ENCODE data around the gene IGF1.
"Not testable (repeated sequence)": the region's sequence is repeated elsewhere in the genome, so short reads cannot be mapped to it uniquely, and the experiment has no call there.

Gene IGF1

DNA sequence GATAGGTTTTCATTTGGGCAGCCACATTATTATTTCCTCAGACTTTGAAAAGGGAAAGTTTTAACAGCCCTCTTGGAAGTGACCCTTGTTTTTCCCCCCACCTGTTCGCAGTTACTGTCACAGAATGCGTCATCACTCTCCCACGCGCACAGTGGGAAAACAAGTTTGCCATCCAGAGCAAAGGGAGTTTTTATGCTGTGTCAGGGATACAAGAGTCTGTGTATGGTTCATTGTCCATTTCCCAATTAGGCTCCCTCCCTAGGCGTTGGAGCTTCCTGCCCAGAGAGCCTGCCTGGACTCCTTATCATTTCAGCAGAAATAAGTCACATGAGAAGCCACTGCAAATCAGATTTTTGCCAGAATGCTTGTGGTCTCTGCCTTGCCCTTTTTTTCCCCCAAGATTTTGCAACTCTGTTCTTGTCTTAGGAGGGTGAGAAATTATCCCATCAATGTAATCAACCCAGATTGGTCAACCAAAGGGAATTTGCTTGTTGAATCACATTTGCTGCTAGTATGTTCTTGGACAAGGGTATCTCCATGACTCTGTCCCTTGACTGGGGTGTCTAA, 104.1 kb downstream of the IGF1 start:
- no peak for DNase-seq

DNA sequence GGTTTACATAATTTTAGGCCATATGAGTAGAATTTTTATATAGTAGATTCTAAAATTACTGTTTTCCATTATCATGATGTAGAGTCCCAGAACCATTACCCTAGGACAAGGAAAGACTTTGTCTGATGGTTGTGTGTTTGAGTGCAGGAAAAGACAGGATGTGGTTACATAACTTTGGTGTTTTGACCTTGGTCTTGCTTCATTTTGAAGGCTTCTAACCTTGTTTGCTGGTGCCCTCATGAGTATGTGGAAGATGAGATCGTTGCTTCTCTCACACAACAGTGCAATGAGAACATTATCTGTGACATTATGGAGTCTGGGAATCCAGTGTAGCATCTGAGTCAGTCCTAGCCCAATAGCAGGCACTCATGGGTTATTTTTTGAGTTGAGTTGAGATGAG, 106.2 kb downstream of the IGF1 start:
- DNase-seq, result no peak

DNA sequence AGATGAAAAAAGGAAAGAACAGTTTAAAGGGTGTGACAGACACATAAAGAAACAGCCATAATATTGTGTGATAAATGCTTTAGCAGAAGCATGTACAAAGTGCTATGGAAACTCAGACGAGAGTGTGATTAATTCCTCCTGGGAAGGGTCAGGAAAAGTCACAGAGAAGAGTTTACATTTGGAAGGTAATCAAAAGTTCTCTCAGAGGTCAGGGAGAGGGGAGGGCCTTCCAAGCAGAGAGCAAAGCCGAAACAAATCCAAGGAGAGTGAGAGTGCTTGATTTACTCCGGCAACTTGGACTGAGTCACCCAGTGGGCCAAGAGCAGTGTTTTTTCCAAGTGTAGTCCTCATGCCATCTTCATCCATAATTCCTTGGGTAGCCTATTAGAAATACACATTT, 108.3 kb downstream of the IGF1 start:
- DNase-seq, result no peak

DNA sequence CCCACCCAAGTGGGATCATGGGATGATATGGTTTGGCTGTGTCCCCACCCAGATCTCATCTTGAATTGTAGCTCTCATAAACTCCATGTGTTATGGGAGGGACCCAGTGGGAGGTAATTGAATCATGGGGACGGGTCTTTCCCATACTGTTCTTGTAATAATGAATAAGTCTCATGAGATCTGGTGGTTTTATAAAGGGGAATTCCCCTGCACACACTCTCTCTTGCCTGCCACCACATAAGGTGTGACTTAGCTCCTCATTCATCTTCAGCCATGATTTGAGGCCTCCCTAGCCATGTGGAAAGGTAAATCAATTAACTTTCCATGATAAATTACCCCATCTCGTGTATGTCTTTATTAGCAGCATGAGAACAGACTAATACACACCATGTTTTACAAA, 109.2 kb downstream of the IGF1 start:
- DNase-seq, result no peak

DNA sequence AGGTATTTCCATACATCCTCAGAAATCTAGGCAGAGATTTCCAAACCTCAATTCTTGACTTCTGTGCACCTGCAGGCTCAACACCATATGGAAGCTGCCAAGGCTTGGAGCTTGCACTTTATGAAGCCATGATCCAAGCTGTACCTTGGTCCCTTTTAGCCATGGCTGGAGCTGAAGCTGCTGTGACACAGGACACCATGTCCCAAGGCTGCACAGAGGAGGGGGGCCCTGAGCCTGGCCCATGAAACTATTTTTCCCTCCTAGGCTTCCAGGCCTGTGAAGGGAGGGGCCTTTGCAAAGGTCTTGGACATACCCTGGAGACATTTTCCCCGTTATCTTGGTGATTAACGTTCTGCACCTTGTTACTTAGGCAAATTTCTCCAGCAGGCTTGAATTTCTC, 110.5 kb downstream of the IGF1 start:
- no peak for DNase-seq

DNA sequence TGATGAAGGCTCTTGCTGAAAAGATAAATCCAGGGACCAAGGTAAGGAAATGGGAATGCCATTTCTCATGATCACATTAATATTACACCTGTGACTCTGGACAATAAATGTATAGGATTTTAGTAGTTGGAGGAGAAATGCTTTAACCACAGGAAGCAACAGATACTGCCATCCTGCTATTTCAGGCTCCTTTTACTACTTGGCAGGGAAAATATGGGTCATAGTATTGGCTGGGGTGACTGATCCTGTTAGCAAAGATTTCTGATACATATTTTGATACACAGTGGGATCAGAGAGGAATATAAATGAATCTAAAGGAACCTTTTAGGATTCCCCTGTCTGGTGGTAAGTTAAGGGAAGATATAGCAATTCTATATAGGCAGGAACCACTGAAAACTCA, 115.0 kb downstream of the IGF1 start:
- no peak for DNase-seq

DNA sequence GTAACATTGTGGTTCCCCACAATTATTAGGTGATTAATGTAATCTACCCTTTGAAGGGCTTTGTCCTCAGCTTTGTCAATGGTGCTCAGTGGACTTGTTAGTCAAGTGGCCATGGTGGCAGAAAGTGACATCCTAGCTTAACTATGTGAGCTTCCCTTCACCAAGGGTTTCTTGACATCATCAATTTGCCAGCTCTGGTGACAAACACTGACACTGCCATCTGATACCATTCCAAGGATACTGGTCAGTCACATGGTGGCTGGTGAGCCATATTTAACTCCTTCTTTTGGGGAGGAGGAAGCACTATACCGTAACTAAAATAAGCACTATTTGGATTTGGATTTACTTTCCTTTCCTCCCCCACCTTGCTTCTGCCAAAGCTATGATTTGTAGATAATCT, 115.7 kb downstream of the IGF1 start:
- no peak for DNase-seq

DNA sequence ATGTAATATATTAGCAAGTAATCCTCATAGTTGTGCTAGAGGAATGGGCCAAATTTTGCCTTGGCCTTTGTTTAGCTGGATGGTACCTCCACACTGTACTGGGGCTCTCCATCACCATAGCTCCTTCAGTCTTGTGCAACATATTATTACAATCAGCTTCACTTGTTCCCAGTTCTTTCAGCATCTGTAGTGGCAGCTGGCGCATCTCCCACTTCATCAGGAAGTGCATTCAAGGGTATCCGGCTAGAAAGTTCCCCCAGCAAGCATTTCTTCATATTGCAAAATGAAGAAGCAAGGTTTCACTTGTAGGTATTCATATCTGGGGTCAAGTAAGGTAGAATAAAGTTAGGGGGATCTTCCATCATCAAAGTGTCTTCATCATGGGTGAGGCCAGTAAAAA, 123.7 kb downstream of the IGF1 start:
- no peak for DNase-seq

DNA sequence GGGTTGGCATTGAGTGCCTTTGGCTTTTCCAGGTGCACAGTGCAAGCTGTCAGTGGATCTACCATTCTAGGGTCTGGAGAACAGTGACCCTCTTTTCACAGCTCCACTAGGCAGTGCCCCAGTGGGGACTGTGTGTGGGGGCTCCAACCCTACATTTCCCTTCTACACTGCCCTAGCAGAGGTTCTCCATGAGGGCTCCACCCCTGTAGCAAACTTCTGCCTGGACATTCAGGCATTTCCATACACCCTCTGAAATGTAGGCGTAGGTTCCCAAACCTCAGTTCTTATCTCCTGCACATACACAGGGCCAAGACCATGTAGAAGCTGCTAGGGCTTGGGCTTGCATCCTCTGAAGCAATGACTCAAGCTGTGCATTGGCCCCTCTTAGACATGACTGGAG, 126.1 kb downstream of the IGF1 start:
- DNase-seq, result not testable (repeated sequence)

DNA sequence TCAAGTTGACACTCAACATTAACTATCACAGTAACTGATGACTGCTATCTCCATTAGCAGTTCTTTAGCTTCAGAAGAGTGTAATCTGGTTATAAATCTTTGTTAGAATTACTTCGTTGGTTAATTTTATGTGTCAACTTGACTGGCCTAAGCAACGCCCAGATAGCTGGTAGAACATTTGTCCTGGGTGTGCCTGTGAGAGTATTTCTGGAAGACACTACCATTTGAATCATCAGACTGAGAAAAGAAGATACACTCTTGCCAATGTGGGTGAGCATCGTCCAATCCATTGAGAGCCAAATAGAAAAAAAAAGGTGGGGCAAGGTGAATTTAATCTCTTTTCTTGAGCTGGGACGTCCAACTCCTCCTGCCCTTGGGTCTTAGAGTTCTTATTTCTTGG, 129.0 kb downstream of the IGF1 start:
- no peak for DNase-seq

DNA sequence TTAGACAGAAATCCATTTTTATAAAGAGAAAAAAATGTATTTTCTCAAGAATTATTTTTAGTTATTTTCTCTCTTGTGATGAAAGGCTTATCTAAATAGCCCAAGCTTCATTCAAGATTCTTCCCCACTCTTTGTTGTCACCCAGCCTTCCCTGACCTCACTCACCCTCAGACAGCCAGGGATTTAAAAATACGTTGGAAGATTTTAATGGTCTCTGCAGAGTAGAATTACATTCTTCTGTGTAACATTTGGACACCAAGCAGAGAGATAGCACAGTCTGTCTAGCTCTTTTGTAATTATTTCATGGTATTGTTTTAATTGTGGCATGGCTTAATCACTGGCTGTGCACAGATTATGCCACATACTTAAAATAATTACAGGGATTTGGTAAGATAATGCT, 130.3 kb downstream of the IGF1 start:
- no peak for DNase-seq

DNA sequence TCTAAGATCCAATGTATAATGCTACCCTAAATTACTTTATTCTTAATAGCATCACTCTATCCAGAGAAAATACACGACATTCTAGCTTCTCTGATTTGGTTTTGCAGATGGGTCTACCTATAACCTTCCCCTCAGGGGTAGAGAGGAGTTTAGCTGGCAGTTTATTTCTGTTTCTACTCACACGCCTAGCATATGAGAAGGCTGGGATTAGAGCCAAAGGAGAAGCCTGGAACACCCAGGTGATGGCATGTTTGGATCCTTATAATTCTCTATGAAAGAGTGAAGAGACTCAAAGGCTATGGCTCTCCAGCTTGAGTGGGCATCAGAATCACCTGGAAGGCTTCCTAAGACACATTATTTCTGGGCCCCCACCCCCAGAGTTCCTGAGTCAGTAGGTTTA, 131.3 kb downstream of the IGF1 start:
- DNase-seq, result no peak

DNA sequence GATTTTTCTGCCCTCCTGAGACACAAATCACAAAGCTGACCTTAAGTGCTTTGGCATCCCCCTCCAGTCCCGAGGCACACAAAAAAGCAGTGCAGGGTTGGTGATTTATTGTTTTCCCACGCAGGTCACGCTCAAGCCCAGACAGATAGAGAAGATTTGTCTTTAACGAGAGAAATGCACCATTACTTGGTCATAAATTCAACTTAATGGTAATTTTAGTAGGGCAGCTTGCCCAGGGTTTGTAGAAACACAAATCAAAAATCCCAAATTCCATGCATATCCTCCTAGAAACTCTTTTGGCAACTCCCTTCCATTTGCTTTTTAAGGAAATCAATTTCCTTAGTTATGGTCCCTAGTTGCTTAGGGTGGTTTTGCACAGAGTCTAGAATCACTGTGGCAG, 132.6 kb downstream of the IGF1 start:
- DNase-seq, result no peak

All from CD4-positive, alpha-beta T cell treated with Interleukin-17A for 4 hours (primary cell).